T-helper 22 cell (primary cell): ENCODE measurements around the gene DCP1A.

ENCODE experiments used
- DNase-seq: peaks from one replicate; pipeline ENCODE4 v3.0.0-alpha.2; 2020; ENCODE audit warnings: low read depth

The DCP1A gene

DNA sequence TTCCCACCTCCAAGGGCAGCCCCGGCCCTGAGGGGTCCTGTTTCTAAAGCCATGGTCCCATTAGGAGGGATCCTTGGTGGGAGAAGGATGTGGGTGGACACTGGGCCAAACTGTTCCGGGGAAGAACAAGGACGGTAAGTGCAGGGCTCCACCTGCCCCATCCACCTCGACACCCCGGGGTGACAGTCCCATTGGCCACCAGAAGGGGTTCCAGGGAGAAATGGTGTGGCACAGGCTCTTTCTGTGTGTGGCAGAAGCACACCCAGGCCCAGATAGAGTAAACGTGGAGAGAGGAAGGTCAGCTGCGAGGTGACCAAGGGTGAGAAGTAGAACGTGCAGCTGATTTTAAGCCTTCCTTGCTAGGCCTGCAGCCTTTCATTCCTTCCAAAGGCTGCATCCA lies 103.6 kb downstream of the DCP1A start:
- DNase-seq, result no peak

GRCh38 chr3:53243165-53243564 lies 104.2 kb downstream of the DCP1A start:
- DNase-seq, result no peak

DNA sequence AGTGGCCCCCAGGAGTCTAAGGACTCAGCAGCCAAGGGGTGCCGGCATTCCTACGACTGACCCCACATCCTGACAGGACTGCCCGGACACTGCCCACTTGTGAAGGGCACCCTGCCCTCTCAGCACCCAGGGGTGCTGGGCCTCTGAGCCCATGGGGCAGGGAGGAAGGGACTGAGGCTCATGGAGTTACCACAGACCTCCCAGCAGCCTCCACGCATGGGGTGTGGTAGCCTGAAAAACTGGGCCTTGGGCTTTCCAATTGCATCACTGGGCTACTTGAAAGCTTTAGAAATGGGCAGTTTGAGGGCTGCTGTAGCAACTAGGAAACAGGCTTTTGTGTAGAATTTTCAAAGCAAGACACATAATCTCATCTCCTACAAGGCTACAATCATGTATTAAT lies 104.7 kb downstream of the DCP1A start:
- no peak for DNase-seq

GRCh38 chr3:53242155-53242554 lies 105.2 kb downstream of the DCP1A start:
- no peak for DNase-seq

- no peak for DNase-seq
These were observed 106.1 kb downstream of the DCP1A start for GRCh38 chr3:53240989-53241972.

DNA sequence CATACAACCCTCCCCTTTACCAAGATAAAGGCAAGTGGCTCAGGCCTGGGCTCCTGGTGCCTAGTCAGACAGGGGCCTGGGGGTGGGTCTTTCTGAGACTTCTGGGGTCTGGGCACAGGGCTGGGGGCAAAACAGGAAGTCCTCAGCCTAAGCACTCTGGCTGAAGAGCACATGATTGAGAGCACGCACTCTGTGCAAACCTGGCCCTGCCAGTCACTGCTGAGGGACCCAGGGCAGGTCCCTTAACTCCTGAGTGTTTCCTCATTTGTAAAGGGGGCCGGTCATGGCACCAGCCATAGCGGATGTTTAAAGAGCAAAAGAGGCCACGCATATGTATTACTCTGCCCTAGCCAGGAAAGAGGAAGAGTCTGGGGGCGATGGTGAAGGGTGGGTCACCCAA lies 107.5 kb downstream of the DCP1A start:
- DNase-seq, result no peak

- DNase-seq, result no peak
These were observed 108.5 kb downstream of the DCP1A start for GRCh38 chr3:53238886-53239285.

DNA sequence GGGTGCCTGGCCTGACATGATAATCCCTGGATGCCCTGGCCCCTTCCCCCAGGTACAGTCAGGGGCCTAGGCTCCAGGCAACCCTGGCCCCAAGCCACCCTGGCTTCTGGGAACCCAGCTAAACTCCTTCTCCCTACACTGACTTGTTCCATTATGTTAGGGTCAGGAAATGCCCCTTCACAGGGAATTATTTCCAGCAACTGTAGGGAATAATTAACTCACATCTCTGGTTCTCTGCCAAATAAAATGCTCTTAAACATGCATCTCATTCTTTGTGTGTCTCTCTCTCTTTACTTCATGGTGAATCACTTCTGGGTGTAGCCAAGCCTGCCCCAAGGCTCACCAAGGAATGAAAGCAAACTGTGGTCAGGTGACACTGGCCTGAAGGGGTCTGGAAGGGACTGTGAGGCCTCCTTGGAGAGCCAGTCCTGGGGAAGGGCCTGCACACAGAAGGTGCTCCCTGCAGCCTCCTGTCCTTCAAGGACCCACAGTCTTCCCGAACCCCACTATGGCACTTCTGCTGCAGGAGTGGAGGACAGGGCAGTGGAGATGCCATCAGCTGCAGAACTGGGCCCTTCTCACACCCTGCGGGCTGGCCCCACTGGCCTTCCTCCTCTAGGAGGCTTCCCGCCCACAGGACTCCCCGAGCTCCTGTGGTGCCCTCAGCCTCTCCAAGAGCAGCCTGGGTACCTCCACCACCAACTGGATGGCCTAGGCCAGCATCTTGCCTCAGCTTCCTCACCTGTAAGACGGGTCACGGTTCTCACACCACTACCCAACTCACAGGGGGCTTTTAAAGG lies 109.1 kb downstream of the DCP1A start:
- DNase-seq, result no peak

DNA sequence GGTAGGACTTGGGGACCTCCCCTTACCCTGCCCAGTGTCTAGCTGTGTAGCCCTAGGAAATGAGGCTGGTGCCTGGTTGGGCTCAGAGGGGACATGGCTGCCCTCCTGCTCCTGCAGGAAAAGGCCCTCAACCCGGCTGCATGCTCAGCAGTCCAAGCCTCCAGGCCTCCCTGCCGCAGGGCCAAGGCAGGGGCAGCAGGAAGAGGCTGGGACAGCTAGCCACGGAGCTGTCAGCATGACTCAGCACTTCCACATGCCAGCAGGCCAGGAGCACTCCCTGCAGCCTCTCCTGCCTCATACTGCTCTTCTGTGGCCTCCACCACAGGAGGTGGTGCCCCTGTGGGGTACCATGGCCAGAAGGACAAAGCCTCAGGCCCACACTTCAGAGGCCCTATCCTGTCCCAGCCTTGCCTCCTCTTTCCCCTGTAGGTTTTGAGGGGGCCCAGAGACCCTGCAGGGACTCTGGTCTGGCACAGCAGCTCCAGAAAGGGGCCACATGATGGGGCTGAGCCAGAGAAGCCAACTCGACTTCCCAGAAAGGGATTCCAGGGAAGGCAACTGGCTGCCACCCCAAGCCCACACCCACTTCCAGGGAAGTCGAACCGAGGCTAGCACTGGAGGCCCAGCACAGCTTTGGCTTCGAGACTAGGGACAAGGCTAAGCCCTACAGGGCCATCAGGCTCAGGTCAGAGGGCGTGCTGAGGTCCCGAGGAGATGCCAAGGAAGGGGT lies 111.1 kb downstream of the DCP1A start:
- no peak for DNase-seq

DNA sequence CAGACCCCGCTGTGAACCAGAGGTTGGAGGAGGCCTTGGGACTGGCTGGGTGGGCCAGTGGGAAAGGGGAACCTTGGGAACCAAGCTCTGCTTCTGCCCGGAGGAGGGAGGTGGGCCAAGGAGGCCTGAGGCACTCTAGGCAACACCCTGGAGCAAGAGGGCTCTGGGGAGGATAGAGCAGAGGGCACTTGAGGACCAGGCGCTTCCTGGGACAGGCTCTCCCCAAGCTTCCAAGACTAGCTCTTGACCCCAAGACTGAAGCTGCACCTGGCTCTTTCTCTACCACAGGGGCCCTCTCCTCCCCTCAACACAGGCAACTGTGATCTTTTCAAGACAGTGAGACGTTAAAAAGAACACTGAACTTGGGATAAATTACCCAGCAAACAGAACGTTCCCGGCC lies 111.8 kb downstream of the DCP1A start:
- no peak for DNase-seq

DNA sequence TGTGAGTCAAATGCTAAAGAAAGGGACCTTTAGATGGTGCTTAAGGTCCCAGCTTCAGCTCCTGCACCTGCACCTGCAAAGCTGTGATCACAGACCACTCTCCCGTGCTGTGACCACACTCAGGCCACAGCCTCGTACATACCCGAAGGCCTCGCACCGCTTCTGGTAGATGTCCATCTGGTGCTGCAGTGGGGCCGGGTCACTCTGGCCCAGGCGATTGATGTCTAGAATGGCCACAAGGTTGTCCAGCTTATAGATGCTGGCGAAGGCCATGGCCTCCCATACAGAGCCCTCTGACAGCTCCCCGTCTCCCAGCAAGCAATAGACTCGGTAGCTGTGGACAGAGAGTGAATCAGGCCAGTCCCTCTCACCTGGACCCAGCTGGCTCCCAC lies 112.5 kb downstream of the DCP1A start:
- no peak for DNase-seq

DNA sequence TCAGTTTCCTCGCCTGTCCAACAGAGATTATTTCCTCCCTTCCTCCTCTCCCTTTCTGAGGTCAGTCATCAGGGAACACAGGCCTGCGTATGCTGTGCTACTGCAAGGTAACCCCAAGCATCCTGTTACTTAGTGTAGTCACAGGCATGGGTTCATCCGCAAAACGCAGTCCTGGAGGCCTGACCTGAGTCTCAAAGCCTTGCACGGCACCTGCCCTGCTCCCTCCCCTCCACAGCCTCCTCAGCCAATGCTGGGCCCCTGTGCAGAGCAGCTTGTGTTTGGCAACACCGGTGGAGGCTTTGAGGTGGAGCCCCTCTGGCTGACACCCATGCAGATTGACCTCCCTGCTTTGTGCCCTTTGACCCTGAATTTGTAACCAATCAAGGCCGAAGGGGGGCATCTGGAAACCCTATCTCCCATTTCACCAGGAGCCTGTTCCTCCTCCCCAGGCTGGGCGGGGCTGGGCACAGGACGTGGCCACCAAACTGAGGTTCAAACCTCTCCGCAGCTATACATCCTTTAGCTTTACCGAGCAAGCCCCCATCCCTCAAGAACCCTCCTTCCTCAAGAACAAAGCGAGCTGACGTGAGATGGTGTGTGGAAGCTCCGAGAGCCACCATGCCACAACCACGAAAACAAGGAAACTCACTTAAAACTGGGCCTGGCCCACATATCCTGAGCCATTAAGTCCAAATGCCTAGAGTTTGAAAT lies 113.1 kb downstream of the DCP1A start:
- DNase-seq, result no peak
